HepG2 (cell line): ENCODE measurements around the gene MIA. TPM values are rescaled to one million over a fixed set of nuclear protein-coding genes. Genes with fewer than 3 reads are reported as not detected.

Source experiments
- ATAC-seq: fragments of 200-7000 bp; cut with Tn5 transposase; 3 replicates; pipeline ENCODE4 v1.9.1; 2020; ENCODE audit warnings: mild to moderate bottlenecking, moderate library complexity
- BruUV-seq: library from RNA; stranded (reverse); fragments of 400-500 nt; replicated peaks from 2 replicates; lab custom pipeline; 2021; lab: Mats Ljungman, UMichigan
- CTCF ChIA-PET: fragments of 300-600 bp; formaldehyde crosslinking; extraction: SDS; loops from one replicate; lab custom pipeline; 2021; ENCODE audit warnings: low total read pairs, inconsistent platforms, low intra/inter-chr PET ratio; lab: Yijun Ruan, JAX
- POLR2A ChIA-PET: fragments of 350-600 bp; sonication (Branson Sonifier 250); formaldehyde crosslinking; loops from one replicate; lab custom pipeline; 2020; ENCODE audit warnings: antibody characterized with exemption, inconsistent platforms; lab: Yijun Ruan, JAX
- DNase-seq: peaks from one replicate; pipeline ENCODE4 v3.0.0-alpha.2; 2015; ENCODE audit warnings: low spot score
- FAIRE-seq: peaks from 3 replicates; lab custom pipeline; 2011; peaks lifted over from hg19 to GRCh38; lab: Jason Lieb, UNC
- H2AFZ ChIP-seq: one replicate; pipeline ENCODE4 v1.6.1; 2011; ENCODE audit warnings: low read length, inconsistent platforms
- H3K27ac ChIP-seq: fragments of 300-600 bp; 3 replicates; pipeline ENCODE4 v1.8.0; 2011; ENCODE audit warnings: mixed run types, mild to moderate bottlenecking, mixed read lengths, low read length, inconsistent platforms; ENCODE audit not compliant: insufficient read depth; ENCODE audit errors: extremely low read length
- H3K27me3 ChIP-seq, 2 experiments: fragments of 200-600 bp in 1 of 2; 2 replicates in 1 of 2; 3 replicates in 1 of 2; pipeline versions ENCODE4 v1.6.0 to v1.8.0; 2011; ENCODE audit warnings: low read length in 2 of 2, mild to moderate bottlenecking in 2 of 2, moderate library complexity in 2 of 2, inconsistent platforms in 1 of 2; ENCODE audit not compliant: insufficient read depth in 2 of 2, control insufficient read depth in 1 of 2
- H3K36me3 ChIP-seq, 2 experiments: fragments of 200-600 bp in 1 of 2; replicated peaks in 1 of 2; 2 replicates in 1 of 2; 3 replicates in 1 of 2; pipeline versions ENCODE4 v1.5.1 to v1.8.0; 2011; ENCODE audit warnings: low read length in 2 of 2, inconsistent platforms in 1 of 2; ENCODE audit not compliant: insufficient read depth in 2 of 2, control insufficient read depth in 1 of 2
- H3K4me1 ChIP-seq: 2 replicates; pipeline ENCODE4 v1.5.1; 2012; ENCODE audit warnings: low read length, inconsistent platforms; ENCODE audit not compliant: insufficient read depth
- H3K4me2 ChIP-seq: 2 replicates; pipeline ENCODE4 v1.6.0; 2011; ENCODE audit warnings: low read depth, low read length, inconsistent platforms
- H3K4me3 ChIP-seq, 3 experiments: fragments of 200-600 bp in 1 of 3; sonication (generic), shearing (Covaris generic) in 1 of 3; replicated peaks in 1 of 3; 2 replicates each; pipeline ENCODE4 v1.5.1; 2011 to 2016; ENCODE audit warnings: low read length in 3 of 3, inconsistent platforms in 2 of 3, low read depth in 2 of 3, mild to moderate bottlenecking in 2 of 3, control low read depth in 1 of 3, mixed read lengths in 1 of 3; ENCODE audit not compliant: insufficient read depth in 1 of 3
- H3K79me2 ChIP-seq: one replicate; pipeline ENCODE4 v1.6.1; 2011; ENCODE audit warnings: low read length, inconsistent platforms; ENCODE audit not compliant: insufficient read depth
- H3K9ac ChIP-seq: 2 replicates; pipeline ENCODE4 v1.6.0; 2011; ENCODE audit warnings: mild to moderate bottlenecking, low read depth, low read length, inconsistent platforms; ENCODE audit not compliant: insufficient read depth
- H3K9me3 ChIP-seq: 2 replicates; pipeline ENCODE4 v1.5.1; 2012; ENCODE audit warnings: mild to moderate bottlenecking, low read length
- H4K20me1 ChIP-seq: 2 replicates; pipeline ENCODE4 v1.6.0; 2011; ENCODE audit warnings: inconsistent platforms, mild to moderate bottlenecking, low read length, moderate library complexity; ENCODE audit not compliant: insufficient read depth
- ARID4A ChIP-seq: sonication (generic); formaldehyde crosslinking; IDR thresholded peaks from 2 replicates; pipeline ENCODE4 v1.5.0; 2020; ENCODE audit warnings: mild to moderate bottlenecking, missing genetic modification reagents, borderline replicate concordance
- HNRNPUL1 ChIP-seq: fragments of 200-400 bp; formaldehyde crosslinking; IDR thresholded peaks from 2 replicates; pipeline ENCODE4 v1.6.1; 2017; ENCODE audit warnings: low read depth, mild to moderate bottlenecking, low read length, moderate library complexity
- MIER2 ChIP-seq: IDR thresholded peaks from 2 replicates; pipeline ENCODE4 v1.6.1; 2016; ENCODE audit warnings: missing biosample characterization, missing genetic modification reagents
- NCOA5 ChIP-seq: sonication (generic); formaldehyde crosslinking; IDR thresholded peaks from 2 replicates; pipeline ENCODE4 v1.4.0; 2020; ENCODE audit warnings: missing genetic modification reagents
- NONO ChIP-seq, 2 experiments: fragments of 450-650 bp in 1 of 2; sonication (generic) in 1 of 2; formaldehyde crosslinking in 1 of 2; IDR thresholded peaks in 1 of 2; conservative IDR thresholded peaks in 1 of 2; 2 replicates each; pipeline versions ENCODE4 v1.6.1 to v1.8.0; 2017 to 2022; ENCODE audit warnings: mild to moderate bottlenecking in 1 of 2, missing genetic modification reagents in 1 of 2, moderate library complexity in 1 of 2
- PHF21A ChIP-seq: sonication (generic); formaldehyde crosslinking; IDR thresholded peaks from 2 replicates; pipeline ENCODE4 v1.5.0; 2020; ENCODE audit warnings: mild to moderate bottlenecking, missing genetic modification reagents
- POLR2A ChIP-seq, 2 experiments: IDR thresholded peaks; 2 replicates each; pipeline ENCODE4 v1.6.1; 2011; ENCODE audit warnings: low read depth in 2 of 2, low read length in 2 of 2, mild to moderate bottlenecking in 1 of 2, moderate library complexity in 1 of 2; ENCODE audit not compliant: insufficient read depth in 1 of 2
- XBP1 ChIP-seq: sonication (generic); formaldehyde crosslinking; IDR thresholded peaks from 2 replicates; pipeline ENCODE4 v1.5.0; 2020; ENCODE audit warnings: missing genetic modification reagents
- ZEB1 ChIP-seq: IDR thresholded peaks from 2 replicates; pipeline ENCODE4 v1.6.1; 2012; ENCODE audit warnings: mild to moderate bottlenecking, low read depth, inconsistent platforms; ENCODE audit not compliant: insufficient replicate concordance
- ZNF331 ChIP-seq: sonication (generic); formaldehyde crosslinking; IDR thresholded peaks from 2 replicates; pipeline ENCODE4 v1.4.0; 2020; ENCODE audit warnings: missing genetic modification reagents
- ZNF350 ChIP-seq: sonication (generic); formaldehyde crosslinking; IDR thresholded peaks from 2 replicates; pipeline ENCODE4 v1.4.0; 2020; ENCODE audit warnings: mild to moderate bottlenecking, low read depth, missing genetic modification reagents, borderline replicate concordance
- WGBS: methylation state at CpG from one replicate; pipeline ENCODE4 v1.1.6; 2017; ENCODE audit warnings: low lambda C conversion rate; 5-methylcytosine and 5-hydroxymethylcytosine counted together
- in situ Hi-C: cut with HindIII; loops from 2 replicates; pipeline ENCODE4 v1.10.0; 2017; ENCODE audit warnings: low pct_unique_long_range_greater_than_20kb; ENCODE audit not compliant: extremely low pct_ligation_motif_present
- intact Hi-C: fragments of 100-400 bp; cut with micrococcal nuclease; formaldehyde crosslinking; loops from one replicate; pipeline ENCODE4 v1.10.0; 2022; ENCODE audit not compliant: unreplicated experiment
- polyA plus RNA-seq, 8 experiments: library from polyadenylated mRNA; depleted of rRNA in 3 of 8; stranded (reverse) in 7 of 8; unstranded in 1 of 8; fragments of >200 nt; fragmentation: Illumina TruSeq in 4 of 8; extraction: Trizol in 4 of 8; gene quantifications; 2 replicates each; pipeline versions ENCODE4 v1.2.1 to v1.2.3, GENCODE V29; 2011 to 2016; ENCODE audit warnings: low read depth in 4 of 8, missing spikeins in 1 of 8, mixed read lengths in 1 of 8; ENCODE audit not compliant: insufficient read depth in 1 of 8
- total RNA-seq, 5 experiments: library from RNA; depleted of rRNA; stranded (reverse); fragments of >200 nt; fragmentation: Illumina TruSeq; extraction: Trizol; gene quantifications; 2 replicates each; pipeline ENCODE4 v1.2.3, GENCODE V29; 2016; ENCODE audit warnings: low read depth in 1 of 5
- TF ChIP-seq, protein P1 (sequence below): sonication (generic); formaldehyde crosslinking; IDR thresholded peaks from 2 replicates; pipeline ENCODE4 v1.4.0; 2020; ENCODE audit warnings: missing genetic modification reagents, borderline replicate concordance

Gene MIA
- total and polyA plus RNA-seq, 2 of the 13 experiments (the other 11 are each of a cell fraction or from before 2014, with no cell fraction given), result 0.61 TPM; not detected in 1

DNA sequence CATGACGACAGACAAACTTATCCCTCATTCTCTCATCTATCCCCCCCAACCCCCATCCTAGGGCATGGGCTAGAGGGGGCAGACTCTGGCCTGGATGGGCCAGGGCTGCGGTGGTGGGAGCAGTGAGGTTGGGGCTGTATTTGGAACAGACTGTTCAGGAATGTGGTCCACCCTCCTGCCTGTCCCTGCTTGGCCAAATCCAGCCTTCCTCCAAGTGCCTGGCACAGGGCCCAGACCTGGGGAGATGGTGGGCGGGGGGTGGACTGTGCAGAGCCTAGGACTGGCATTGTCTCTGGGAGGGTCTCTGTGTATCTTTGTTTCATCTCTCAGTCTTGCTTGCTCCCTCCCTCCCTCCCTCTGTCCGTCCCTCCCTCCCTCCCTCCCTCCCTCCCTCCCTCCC, 37.9 kb downstream of the MIA start:
- in situ Hi-C loops, result loop anchor here (10.0 kb wide), 1 partner anchor 322 kb away; no protein-coding TSS in a partner anchor
- H2AFZ ChIP-seq, result no peak overlapping the region
- H3K79me2 ChIP-seq, result no peaks in the 10 kb centered on the region
- no peaks in the 10 kb centered on the region for H3K9me3 ChIP-seq
- 81% methylated on average over 3 of the region's 4 CpGs for WGBS
- DNase-seq (no peak), FAIRE-seq (no peak), ATAC-seq (no peak)
- H3K27me3 ChIP-seq, result no peaks in the 10 kb centered on the region
- POLR2A ChIA-PET, result no interaction called here
- no peaks in the 10 kb centered on the region for H4K20me1 ChIP-seq
- no peak overlapping the region for H3K4me3 ChIP-seq
- H3K27ac ChIP-seq, result no peak overlapping the region
- no TSS peak for BruUV-seq
- no peaks in the 10 kb centered on the region; the same call in 1 of the 2 replicates for H3K4me1 ChIP-seq
- H3K36me3 ChIP-seq, result peaks cover 7 to 10% of the 10 kb centered on the region in 2 experiments; a peak in 2 of 5 replicates
- intact Hi-C loops, result no loop called here
- TF ChIP-seq ZEB1 (no peak), POLR2A (IDR thresholded peaks at IDR 0.05; ENCODE audit: insufficient read depth in 1 of 2, low read depth in 2 of 2, low read length in 2 of 2) (no peak), ZNF350 (CRISPR knock-in tag) (no peak), NCOA5 (CRISPR knock-in tag) (no peak)
- TF ChIP-seq, all 625 proteins: peak for 0
- no peak overlapping the region for H3K9ac ChIP-seq
- CTCF ChIA-PET, result no interaction called here
- no peak overlapping the region for H3K4me2 ChIP-seq

GRCh38 chr19:40815223-40815622, 39.9 kb downstream of the MIA start:
- in situ Hi-C loops, result loop anchor here (10.0 kb wide), 1 partner anchor 320 kb away; no protein-coding TSS in a partner anchor
- CTCF ChIA-PET, result no interaction called here
- no peak overlapping the region for H3K4me2 ChIP-seq
- no peaks in the 10 kb centered on the region for H4K20me1 ChIP-seq
- H3K4me3 ChIP-seq, result no peak overlapping the region
- no peak for FAIRE-seq
- H3K79me2 ChIP-seq, result no peaks in the 10 kb centered on the region
- POLR2A ChIA-PET, result no interaction called here
- no peaks in the 10 kb centered on the region; the same call in none of the 2 replicates for H3K4me1 ChIP-seq
- H3K9ac ChIP-seq, result no peak overlapping the region
- no peaks in the 10 kb centered on the region for H3K9me3 ChIP-seq
- intact Hi-C loops, result no loop called here
- DNase-seq, result no peak
- 46% methylated on average over 4 of the region's 4 CpGs for WGBS
- H3K27me3 ChIP-seq, result no peaks in the 10 kb centered on the region
- no TSS peak for BruUV-seq
- no peak overlapping the region for H2AFZ ChIP-seq
- ATAC-seq, result no peak
- H3K27ac ChIP-seq, result no peak overlapping the region
- H3K36me3 ChIP-seq, result no peaks in the 10 kb centered on the region
- TF ChIP-seq MIER2 (no peak), XBP1 (CRISPR knock-in tag) (no peak), PHF21A (CRISPR knock-in tag) (no peak), HNRNPUL1 (no peak), NONO (IDR thresholded peaks at IDR 0.05) (no peak), NONO (CRISPR knock-in tag; conservative IDR thresholded peaks at IDR 0.05) (no peak), ZNF331 (no peak), ARID4A (no peak)
- TF ChIP-seq, protein P1, sequence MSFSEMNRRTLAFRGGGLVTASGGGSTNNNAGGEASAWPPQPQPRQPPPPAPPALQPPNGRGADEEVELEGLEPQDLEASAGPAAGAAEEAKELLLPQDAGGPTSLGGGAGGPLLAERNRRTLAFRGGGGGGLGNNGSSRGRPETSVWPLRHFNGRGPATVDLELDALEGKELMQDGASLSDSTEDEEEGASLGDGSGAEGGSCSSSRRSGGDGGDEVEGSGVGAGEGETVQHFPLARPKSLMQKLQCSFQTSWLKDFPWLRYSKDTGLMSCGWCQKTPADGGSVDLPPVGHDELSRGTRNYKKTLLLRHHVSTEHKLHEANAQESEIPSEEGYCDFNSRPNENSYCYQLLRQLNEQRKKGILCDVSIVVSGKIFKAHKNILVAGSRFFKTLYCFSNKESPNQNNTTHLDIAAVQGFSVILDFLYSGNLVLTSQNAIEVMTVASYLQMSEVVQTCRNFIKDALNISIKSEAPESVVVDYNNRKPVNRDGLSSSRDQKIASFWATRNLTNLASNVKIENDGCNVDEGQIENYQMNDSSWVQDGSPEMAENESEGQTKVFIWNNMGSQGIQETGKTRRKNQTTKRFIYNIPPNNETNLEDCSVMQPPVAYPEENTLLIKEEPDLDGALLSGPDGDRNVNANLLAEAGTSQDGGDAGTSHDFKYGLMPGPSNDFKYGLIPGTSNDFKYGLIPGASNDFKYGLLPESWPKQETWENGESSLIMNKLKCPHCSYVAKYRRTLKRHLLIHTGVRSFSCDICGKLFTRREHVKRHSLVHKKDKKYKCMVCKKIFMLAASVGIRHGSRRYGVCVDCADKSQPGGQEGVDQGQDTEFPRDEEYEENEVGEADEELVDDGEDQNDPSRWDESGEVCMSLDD (CRISPR knock-in tag), result no peak
